ENCODE results near the gene OR13A1.
"Not testable (repeated sequence)": the region's sequence is repeated elsewhere in the genome, so short reads cannot be mapped to it uniquely, and the experiment has no call there.

GRCh38 chr10:45267777-45268176 is 47.6 kb downstream of the OR13A1 start:
- TF ChIP-seq EZH2phosphoT487 (IDR thresholded peaks at IDR 0.05; ENCODE audit: low read length); CTCF (IDR thresholded peaks at IDR 0.05; ENCODE audit: low read length); EZH2 (optimal IDR thresholded peaks at IDR 0.05; ENCODE audit: low read depth, low read length): not testable (repeated sequence)
